GM12878 (cell line): Measurements from ENCODE around the gene SLTM. TPM values are rescaled to one million over a fixed set of nuclear protein-coding genes. Genes with fewer than 3 reads are reported as not detected.

ENCODE experiments used
- ATAC-seq: fragments of 200-7000 bp; cut with Tn5 transposase; 3 replicates; pipeline ENCODE4 v1.9.1; 2020; ENCODE audit warnings: mild to moderate bottlenecking, moderate library complexity
- BruUV-seq: library from RNA; stranded (reverse); fragments of 400-500 nt; replicated peaks from 2 replicates; lab custom pipeline; 2021; lab: Mats Ljungman, UMichigan
- CTCF ChIA-PET: fragments of 300-600 bp; sonication (Branson Sonifier 250); formaldehyde crosslinking; extraction: SDS; loops from one replicate; lab custom pipeline; 2021; ENCODE audit warnings: inconsistent platforms; lab: Yijun Ruan, JAX
- POLR2A ChIA-PET: fragments of 350-600 bp; formaldehyde crosslinking; extraction: SDS; loops from one replicate; lab custom pipeline; 2021; ENCODE audit warnings: inconsistent platforms; lab: Charles Lee
- RAD21 ChIA-PET: fragments of 300-600 bp; sonication (Branson Sonifier 250); formaldehyde crosslinking; loops from one replicate; lab custom pipeline; 2023; ENCODE audit warnings: antibody characterized with exemption; ENCODE audit not compliant: unreplicated experiment; lab: Charles Lee
- SMC1A ChIA-PET: fragments of 300-600 bp; sonication (Branson Sonifier 250); formaldehyde crosslinking; loops from one replicate; lab custom pipeline; 2023; ENCODE audit not compliant: unreplicated experiment, uncharacterized antibody; lab: Charles Lee
- DNase-seq: peaks from one replicate; pipeline ENCODE4 v3.0.0-alpha.2; 2011; ENCODE audit warnings: low read depth, low spot score
- FAIRE-seq: peaks from 3 replicates; lab custom pipeline; 2011; peaks lifted over from hg19 to GRCh38; lab: Jason Lieb, UNC
- H2AFZ ChIP-seq: 2 replicates; pipeline ENCODE4 v1.6.0; 2011; ENCODE audit warnings: low read depth, low read length, control low read depth; ENCODE audit not compliant: control insufficient read depth
- H3K27ac ChIP-seq: 2 replicates; pipeline ENCODE4 v1.5.1; 2011; ENCODE audit warnings: control low read depth; ENCODE audit not compliant: control insufficient read depth, insufficient read depth
- H3K27me3 ChIP-seq, 2 experiments: replicated peaks in 1 of 2; 2 replicates each; pipeline versions ENCODE4 v1.6.0 to v1.6.1; 2011; ENCODE audit warnings: low read length in 1 of 2; ENCODE audit not compliant: control insufficient read depth in 2 of 2, insufficient read depth in 2 of 2
- H3K36me3 ChIP-seq, 2 experiments: 2 replicates each; pipeline ENCODE4 v1.5.1; 2011; ENCODE audit warnings: low read length in 1 of 2; ENCODE audit not compliant: control insufficient read depth in 2 of 2, insufficient read depth in 2 of 2
- H3K4me1 ChIP-seq: 2 replicates; pipeline ENCODE4 v1.6.1; 2011; ENCODE audit warnings: mild to moderate bottlenecking, low read length, moderate library complexity, mixed read lengths; ENCODE audit not compliant: control insufficient read depth, insufficient read depth
- H3K4me2 ChIP-seq: 2 replicates; pipeline ENCODE4 v1.6.0; 2011; ENCODE audit warnings: control low read depth; ENCODE audit not compliant: control insufficient read depth, insufficient read depth
- H3K4me3 ChIP-seq: fragments of 200-600 bp; sonication (generic); 2 replicates; pipeline ENCODE4 v1.5.1; 2016
- H3K79me2 ChIP-seq: 2 replicates; pipeline ENCODE4 v1.6.0; 2011; ENCODE audit warnings: low read length; ENCODE audit not compliant: control insufficient read depth, insufficient read depth
- H3K9ac ChIP-seq: 2 replicates; pipeline ENCODE4 v1.8.0; 2011; ENCODE audit warnings: low read length, control low read depth, mixed read lengths; ENCODE audit not compliant: control insufficient read depth, insufficient read depth
- H3K9me3 ChIP-seq: replicated peaks from 3 replicates; pipeline ENCODE4 v1.5.1; 2011; ENCODE audit warnings: mild to moderate bottlenecking, low read length; ENCODE audit not compliant: control insufficient read depth, insufficient read depth
- H4K20me1 ChIP-seq: 2 replicates; pipeline ENCODE4 v1.6.0; 2011; ENCODE audit not compliant: control insufficient read depth, insufficient read depth
- BACH1 ChIP-seq: fragments of 450-650 bp; IDR thresholded peaks from 2 replicates; pipeline ENCODE4 v1.6.1; 2017; ENCODE audit warnings: mild to moderate bottlenecking, borderline replicate concordance
- E2F8 ChIP-seq: fragments of 450-650 bp; IDR thresholded peaks from 2 replicates; pipeline ENCODE4 v1.6.1; 2018; ENCODE audit warnings: mild to moderate bottlenecking, low read depth, moderate library complexity; ENCODE audit not compliant: partially characterized antibody
- FOXM1 ChIP-seq: IDR thresholded peaks from 2 replicates; pipeline ENCODE4 v1.6.1; 2012; ENCODE audit warnings: low read depth, mild to moderate bottlenecking, inconsistent platforms, low read length, moderate library complexity
- IKZF2 ChIP-seq, 2 experiments: fragments of 450-650 bp; IDR thresholded peaks; 2 replicates each; pipeline ENCODE4 v1.6.1; 2017; ENCODE audit warnings: mild to moderate bottlenecking in 2 of 2, moderate library complexity in 2 of 2
- NFYB ChIP-seq: IDR thresholded peaks from 2 replicates; pipeline ENCODE4 v1.6.1; 2011; ENCODE audit warnings: low read depth, mild to moderate bottlenecking, low read length, improper control_type of control experiment, moderate library complexity; ENCODE audit not compliant: insufficient read depth
- POLR2A ChIP-seq: IDR thresholded peaks from 2 replicates; pipeline ENCODE4 v1.6.1; 2011; ENCODE audit warnings: low read depth, mild to moderate bottlenecking, low read length
- RUNX3 ChIP-seq: IDR thresholded peaks from 2 replicates; pipeline ENCODE4 v1.6.1; 2012; ENCODE audit warnings: low read length, inconsistent platforms
- SREBF1 ChIP-seq: IDR thresholded peaks from 2 replicates; pipeline ENCODE4 v1.6.1; 2012; ENCODE audit warnings: mild to moderate bottlenecking, low read length
- TCF3 ChIP-seq: IDR thresholded peaks from 2 replicates; pipeline ENCODE4 v1.6.1; 2012; ENCODE audit warnings: low read depth, mild to moderate bottlenecking, low read length, borderline replicate concordance; ENCODE audit not compliant: insufficient read depth
- WRNIP1 ChIP-seq: IDR thresholded peaks from 2 replicates; pipeline ENCODE4 v1.6.1; 2011; ENCODE audit warnings: low read depth, low read length, improper control_type of control experiment, borderline replicate concordance
- ZNF217 ChIP-seq: fragments of 450-650 bp; IDR thresholded peaks from 2 replicates; pipeline ENCODE4 v1.6.1; 2017; ENCODE audit warnings: antibody characterized with exemption, mild to moderate bottlenecking
- WGBS: methylation state at CpG from one replicate; pipeline ENCODE4 v1.1.6; 2016; ENCODE audit warnings: low lambda C conversion rate; ENCODE audit not compliant: insufficient replicate concordance, insufficient coverage; ENCODE audit errors: missing lambda C conversion rate; 5-methylcytosine and 5-hydroxymethylcytosine counted together
- in situ Hi-C: fragments of 300-500 bp; cut with MboI; formaldehyde crosslinking; loops from 9 replicates; pipeline ENCODE4 v1.14.3; 2018; ENCODE audit warnings: mixed read lengths
- intact Hi-C: fragments of 100-400 bp; cut with micrococcal nuclease; formaldehyde crosslinking; loops from one replicate; pipeline ENCODE4 v1.14.2; 2022; ENCODE audit not compliant: unreplicated experiment
- polyA plus RNA-seq, 11 experiments: library from polyadenylated mRNA; depleted of rRNA in 4 of 11; unstranded in 6 of 11; stranded (reverse) in 5 of 11; fragments of >200 nt; fragmentation: Nextera tagmentation in 4 of 11; fragmentation: Illumina TruSeq in 1 of 11; extraction: Ambion mirVana in 4 of 11; extraction: Trizol in 1 of 11; gene quantifications; 1 replicate in 1 of 11; 2 replicates in 10 of 11; pipeline versions ENCODE4 v1.2.1 to v1.2.3, GENCODE V29; 2011 to 2016; ENCODE audit warnings: inconsistent platforms in 2 of 11, missing spikeins in 2 of 11, low read depth in 1 of 11
- total RNA-seq, 4 experiments: library from RNA; depleted of rRNA in 3 of 4; stranded (reverse); fragments of >200 nt in 3 of 4; fragmentation: Illumina TruSeq in 1 of 4; extraction: Trizol in 1 of 4; gene quantifications; 2 replicates each; pipeline versions ENCODE4 v1.2.1 to v1.2.3, GENCODE V29; 2013 to 2021

The SLTM gene
- total and polyA plus RNA-seq, 10 of the 15 experiments (the other 5 are each of a cell fraction or from before 2014, with no cell fraction given): 50.5 to 152 (median 90.9) TPM

- TF ChIP-seq NFYB: no peak
- TF ChIP-seq POLR2A: peak; percentile 20; the same call in 1 of the 2 replicates
- SMC1A ChIA-PET: interaction anchor here (1.6 kb wide), 1 partner anchor 15 kb away, joined by 4 read pairs; no protein-coding TSS in a partner anchor
- H3K9me3 ChIP-seq: no peaks in the 10 kb centered on the region
- H4K20me1 ChIP-seq: no peaks in the 10 kb centered on the region
- peaks cover 11% of the 10 kb centered on the region for H3K4me1 ChIP-seq
- CTCF ChIA-PET: interaction anchor here (0.6 to 1.1 kb wide), 2 partner anchors 10 to 564 kb away, joined by 3 to 4 read pairs; no protein-coding TSS in a partner anchor
- RAD21 ChIA-PET: no interaction called here
- POLR2A ChIA-PET: no interaction called here
- intact Hi-C loops: no loop called here
- in situ Hi-C loops: no loop called here
- H3K36me3 ChIP-seq: peaks cover 7 to 24% of the 10 kb centered on the region in 2 experiments
- no peaks in the 10 kb centered on the region for H3K79me2 ChIP-seq
- no peak overlapping the region for H3K27ac ChIP-seq
- DNase-seq (no peak), FAIRE-seq (no peak), ATAC-seq (no peak)
- no peak overlapping the region for H3K9ac ChIP-seq
- WGBS: 91% methylated on average over 7 of the region's 7 CpGs
- no peak overlapping the region for H3K4me2 ChIP-seq
- no peak overlapping the region for H2AFZ ChIP-seq
- no peaks in the 10 kb centered on the region for H3K27me3 ChIP-seq
- BruUV-seq: no TSS peak
- H3K4me3 ChIP-seq: no peak overlapping the region
Measured at GRCh38 chr15:58876306-58877106, 57.0 kb downstream of the SLTM start.

GRCh38 chr15:58875343-58875742, 58.1 kb downstream of the SLTM start:
- Histone ChIP-seq H3K4me1 (peaks cover 5% of the 10 kb centered on the region; the same call in 1 of the 2 replicates), H3K27ac (no peak overlapping the region), H4K20me1 (no peaks in the 10 kb centered on the region), H3K4me3 (no peak overlapping the region), H3K4me2 (no peak overlapping the region), H3K9ac (no peak overlapping the region), H2AFZ (no peak overlapping the region), H3K79me2 (no peaks in the 10 kb centered on the region), H3K9me3 (no peaks in the 10 kb centered on the region), H3K36me3 (peaks cover 6 to 20% of the 10 kb centered on the region in 2 experiments), H3K27me3 (no peaks in the 10 kb centered on the region)
- SMC1A ChIA-PET: interaction anchor here (1.6 kb wide), 1 partner anchor 16 kb away, joined by 4 read pairs; no protein-coding TSS in a partner anchor
- DNase-seq (no peak), ATAC-seq (no peak), FAIRE-seq (no peak)
- in situ Hi-C loops (no loop called here), intact Hi-C loops (no loop called here)
- POLR2A ChIA-PET: no interaction called here
- RAD21 ChIA-PET: no interaction called here
- no TSS peak for BruUV-seq
- CTCF ChIA-PET: no interaction called here
- no peak for TF ChIP-seq RUNX3
- no peak for TF ChIP-seq E2F8
- TF ChIP-seq SREBF1: no peak
- no peak for TF ChIP-seq BACH1
- no peak for TF ChIP-seq ZNF217
- TF ChIP-seq IKZF2 (IDR thresholded peaks at IDR 0.05): no peak
- TF ChIP-seq WRNIP1: no peak
- TF ChIP-seq TCF3: no peak
- TF ChIP-seq FOXM1: no peak
